ENCODE measurements around the gene COLEC12.
"Not testable (repeated sequence)": the region's sequence is repeated elsewhere in the genome, so short reads cannot be mapped to it uniquely, and the experiment has no call there.

COLEC12 gene

DNA sequence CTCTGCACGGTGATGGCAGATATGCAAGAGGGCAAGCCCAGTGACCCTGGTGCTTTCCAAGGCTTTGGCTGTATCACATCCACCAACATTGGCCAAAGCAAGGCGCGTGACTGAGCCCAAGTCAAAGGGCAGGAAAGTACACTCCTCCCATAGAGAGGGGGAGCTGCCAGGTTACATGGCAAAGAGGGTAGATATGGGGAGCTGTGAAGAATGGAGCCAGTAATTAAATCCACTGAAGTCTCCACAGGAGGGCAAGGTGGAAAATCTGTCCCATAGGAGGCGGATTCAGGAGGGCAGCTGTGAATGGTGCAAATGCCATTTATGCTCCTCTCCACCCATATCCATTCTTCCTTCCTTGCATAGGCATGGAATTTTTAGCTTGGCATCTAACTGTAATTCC, 188.1 kb downstream of the COLEC12 start:
- no peak for DNase-seq

DNA sequence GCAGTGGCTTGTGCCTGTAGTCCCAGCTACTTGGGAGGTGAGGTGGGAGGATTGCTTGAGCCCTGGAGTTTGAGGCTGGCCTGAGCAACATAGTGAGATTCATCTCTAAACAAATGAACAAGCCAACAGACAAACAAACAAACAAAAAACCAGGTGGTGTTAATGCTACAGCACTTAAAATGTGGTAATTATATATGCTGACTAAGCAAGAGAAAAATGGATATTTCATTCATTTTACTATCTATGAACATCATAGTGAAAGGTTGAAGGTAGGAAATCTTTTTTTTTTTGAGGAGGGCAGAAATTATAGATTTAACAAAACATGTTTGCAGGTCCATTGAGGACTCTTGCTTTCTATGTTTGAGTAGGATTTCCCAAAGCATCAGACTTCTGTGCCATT, 190.5 kb downstream of the COLEC12 start:
- no peak for DNase-seq

DNA sequence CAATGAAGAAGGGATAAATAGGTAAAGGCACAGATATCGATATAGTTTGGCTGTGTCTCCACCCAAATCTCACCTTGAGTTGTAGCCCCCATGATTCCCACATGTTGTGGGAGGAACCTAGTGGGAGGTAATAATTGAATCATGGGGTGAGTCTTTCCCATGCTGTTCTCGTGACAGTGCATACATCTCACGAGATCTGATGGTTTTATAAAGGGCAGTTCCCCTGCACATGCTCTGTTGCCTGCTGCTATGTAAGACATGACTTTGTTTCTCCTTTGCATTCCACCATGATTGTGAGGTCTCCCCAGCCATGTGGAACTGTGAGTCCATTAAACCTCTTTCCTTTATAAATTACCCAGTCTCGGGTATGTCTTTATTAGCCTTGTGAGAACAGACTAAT, 192.4 kb downstream of the COLEC12 start:
- not testable (repeated sequence) for DNase-seq

DNA sequence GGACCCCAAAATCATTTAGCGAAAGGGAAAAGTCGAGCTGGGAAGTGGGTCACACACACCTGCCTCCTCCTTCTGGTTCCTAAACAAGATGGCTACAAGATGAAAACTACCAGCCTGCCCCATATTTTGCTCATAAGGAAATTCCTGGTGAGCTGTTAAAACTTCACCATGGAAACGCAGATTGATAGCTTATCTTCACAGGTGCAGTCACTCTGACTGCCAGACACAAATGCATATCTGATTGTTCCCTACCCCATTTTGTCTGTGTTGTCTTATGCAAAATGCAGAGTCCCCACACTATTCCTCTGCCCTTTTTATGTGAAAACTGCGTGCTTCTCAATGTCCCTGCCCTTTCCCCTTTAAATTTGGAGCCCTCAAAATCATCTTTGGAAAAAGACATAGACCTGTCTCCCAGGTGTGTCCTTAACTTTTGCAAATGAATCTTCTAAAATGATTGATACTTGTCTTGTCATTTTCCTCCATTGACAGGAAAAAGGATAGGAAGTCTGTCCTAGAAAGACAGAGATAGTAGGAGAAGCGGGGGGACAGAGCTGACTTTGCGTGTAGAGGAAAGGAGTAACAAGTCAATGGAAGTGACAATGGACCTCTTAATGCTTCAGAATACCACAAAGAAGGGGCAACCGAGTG, 193.8 kb downstream of the COLEC12 start:
- DNase-seq: no peak

DNA sequence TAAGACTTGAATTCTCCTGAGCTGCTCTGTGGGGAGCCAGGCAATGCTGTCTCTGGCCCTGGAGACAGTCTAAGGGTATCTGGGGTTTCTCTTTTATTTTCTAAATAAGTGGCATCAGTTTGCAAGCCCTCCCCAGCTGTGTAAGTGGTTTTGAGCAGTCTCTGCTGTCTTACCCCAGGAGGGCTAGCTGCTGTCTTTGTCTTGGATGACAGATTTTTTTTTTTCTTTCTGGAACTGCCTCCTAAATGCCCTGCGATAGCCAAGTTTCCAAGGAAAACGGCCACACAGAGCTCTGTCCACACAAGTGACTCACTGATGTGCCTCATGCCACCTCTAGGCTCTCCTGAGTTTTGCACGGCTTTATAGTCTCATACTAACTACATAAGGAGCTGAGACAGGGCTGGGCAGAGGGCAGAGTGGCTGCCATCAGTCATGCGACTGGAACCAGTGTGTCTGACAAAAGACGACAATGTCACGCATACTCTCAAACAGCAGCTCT, 195.4 kb downstream of the COLEC12 start:
- DNase-seq: no peak

DNA sequence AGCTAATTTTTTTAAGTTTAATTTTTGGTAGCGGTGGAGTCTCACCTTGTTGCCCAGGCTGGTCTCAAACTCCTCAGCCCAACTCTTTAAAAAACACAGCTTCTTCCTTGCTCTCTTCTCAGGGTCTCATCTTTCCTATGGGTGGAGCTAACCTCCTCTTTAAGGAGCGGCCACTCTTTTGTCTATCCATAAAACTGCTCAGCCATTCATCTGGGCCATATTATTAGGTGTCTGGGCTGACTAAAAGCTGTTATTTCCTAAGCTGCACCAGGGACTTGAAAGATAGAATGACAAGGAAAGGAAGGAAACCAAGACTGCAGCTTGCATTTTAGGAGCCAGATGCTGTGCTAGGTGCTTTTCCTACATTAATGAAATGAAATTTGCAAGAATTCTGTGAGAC, 196.9 kb downstream of the COLEC12 start:
- DNase-seq: no peak

DNA sequence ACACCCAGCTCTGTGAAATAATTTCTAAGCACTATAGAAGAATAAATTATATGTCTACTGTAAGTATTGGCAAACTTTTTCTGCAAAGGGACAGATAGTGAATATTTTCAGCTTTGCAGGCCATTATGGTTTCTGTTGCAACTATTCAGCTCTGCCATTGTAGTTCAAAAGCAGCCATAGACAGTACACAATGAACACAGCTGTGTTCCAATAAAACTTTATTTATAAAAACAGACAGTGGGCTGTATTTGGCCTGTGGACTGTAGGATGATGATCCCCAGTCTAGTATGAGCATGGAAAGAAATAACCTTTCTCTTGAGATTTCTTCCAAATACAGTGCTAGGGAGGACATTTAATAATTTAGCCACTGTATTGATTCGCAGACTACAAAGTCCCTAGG, 197.5 kb downstream of the COLEC12 start:
- no peak for DNase-seq

DNA sequence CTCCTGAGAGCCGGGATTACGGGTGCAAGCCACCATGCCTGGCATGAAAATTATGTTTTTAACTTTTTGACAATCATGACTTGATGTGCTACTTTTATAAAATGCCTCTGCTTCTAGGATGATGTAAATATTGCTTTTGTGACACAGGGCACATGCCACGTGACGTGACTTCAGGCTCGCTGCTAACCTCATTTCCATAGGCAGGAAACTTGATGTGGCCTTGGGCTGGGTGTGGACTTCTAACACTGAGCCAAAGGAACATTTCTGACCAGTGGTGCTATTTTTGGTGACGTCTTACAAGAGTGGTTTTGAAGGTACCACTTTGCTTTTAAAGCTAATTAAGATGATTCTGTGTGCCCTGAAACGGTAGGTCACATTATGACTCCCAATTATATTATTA, 198.4 kb downstream of the COLEC12 start:
- DNase-seq: no peak

DNA sequence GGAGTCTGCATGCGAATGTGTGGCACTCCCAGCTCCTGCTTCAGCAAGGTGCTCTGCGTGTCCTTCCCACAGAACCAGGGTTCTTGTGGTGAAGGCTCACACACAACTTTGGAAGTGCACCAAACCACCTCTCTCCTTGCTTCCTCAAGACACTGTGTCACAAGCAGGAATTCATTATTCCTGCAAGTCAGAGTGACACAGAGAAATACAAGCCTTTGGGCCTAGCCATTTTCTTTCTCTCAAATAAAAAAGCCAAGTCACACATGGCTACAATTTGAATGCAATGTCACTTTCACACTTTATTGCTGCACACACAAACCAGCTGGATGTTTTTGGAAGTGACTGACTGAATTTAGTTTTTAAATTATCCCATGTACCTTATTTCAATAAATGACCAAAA, 202.6 kb downstream of the COLEC12 start:
- peak; percentile 55 for DNase-seq

DNA sequence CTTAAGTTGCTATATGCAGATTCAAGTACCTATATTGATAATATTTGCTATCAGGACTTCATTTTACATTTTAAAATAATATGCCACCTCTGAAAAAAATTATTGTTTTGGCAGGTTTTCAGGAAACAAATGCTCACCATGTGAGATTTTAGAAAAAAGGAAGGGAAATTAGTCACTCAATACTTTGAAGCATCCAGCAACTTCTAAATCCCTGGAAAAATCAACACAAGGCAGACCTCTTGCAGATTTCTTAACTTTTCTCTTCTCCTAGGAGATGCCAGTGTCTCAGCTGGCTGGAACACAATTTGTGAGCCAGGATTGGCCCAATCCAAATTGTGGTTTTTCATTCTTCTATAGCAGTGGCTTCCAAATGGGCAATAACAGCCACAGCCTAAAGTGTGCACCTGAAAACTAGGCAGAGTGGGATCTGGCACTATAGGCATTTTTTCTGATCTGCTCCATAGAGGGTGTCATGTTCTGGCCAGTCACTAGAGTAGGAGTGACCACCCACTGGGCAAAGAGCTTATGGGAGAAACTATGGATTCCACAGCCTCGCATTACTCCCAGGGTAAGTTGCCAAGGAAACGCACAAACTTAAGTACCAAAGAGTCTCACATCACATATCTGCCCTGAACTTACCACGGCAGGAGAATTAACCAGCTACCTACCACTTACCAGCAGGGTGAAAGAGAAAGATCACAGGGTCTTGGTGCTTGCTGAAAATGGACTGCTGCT, 204.6 kb downstream of the COLEC12 start:
- peak; percentile 46 for DNase-seq

DNA sequence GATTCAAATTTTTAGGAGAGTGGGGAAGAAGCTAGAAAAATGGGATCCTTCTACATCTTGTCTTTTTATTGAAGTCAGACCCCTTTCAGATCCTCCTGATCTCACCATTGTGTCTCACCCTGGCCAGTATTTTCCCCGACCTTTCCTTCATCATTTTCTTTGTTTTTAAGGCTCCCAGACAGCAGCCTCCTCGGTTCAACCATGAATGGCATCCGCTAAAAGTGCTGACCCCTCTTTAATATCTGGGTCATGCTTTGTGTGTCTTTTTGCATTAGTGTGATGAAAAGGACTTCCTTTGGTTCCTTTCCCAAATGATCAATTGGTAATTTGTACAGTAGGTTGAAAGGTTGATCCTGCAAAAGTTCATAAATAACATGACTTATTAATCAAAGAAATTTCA, 205.9 kb downstream of the COLEC12 start:
- no peak for DNase-seq

DNA sequence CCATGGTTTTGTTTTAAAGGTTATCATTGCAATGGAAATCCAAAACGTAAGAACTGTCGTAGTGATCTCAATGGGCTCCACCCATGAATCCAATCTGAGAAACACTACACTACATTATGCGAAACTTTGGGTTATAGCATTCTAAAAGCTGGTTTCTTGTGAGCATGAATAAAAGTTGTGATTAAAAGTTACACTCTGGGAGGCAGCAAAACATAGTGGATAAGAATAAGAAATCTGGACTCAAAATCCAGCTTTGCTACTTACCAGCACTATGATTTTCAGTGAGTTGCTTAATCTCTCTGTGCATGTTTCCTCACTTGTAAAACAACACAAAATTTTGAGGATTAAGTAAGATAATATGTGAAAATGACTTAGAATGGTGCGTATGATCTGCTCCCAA, 207.0 kb downstream of the COLEC12 start:
- peak; percentile 32 for DNase-seq

DNA sequence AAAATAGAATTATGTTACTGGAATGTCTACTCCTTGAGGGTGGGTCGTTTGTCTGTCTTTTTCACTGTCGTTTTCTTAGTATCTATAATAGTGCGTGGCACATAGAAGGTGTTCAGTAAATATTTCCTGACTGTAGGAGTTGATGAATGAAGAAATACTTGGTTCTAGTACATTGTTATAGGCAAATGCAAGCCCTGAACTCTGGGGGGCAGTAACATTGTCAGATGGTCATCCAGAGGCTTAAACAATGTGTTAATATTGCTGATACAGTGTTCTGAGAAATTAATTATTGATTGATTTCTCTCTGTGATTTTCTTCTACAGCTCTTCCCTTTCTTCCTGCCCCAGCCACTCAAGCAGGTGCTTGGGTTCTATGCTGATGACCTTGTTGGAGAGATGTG, 208.2 kb downstream of the COLEC12 start:
- DNase-seq: no peak

DNA sequence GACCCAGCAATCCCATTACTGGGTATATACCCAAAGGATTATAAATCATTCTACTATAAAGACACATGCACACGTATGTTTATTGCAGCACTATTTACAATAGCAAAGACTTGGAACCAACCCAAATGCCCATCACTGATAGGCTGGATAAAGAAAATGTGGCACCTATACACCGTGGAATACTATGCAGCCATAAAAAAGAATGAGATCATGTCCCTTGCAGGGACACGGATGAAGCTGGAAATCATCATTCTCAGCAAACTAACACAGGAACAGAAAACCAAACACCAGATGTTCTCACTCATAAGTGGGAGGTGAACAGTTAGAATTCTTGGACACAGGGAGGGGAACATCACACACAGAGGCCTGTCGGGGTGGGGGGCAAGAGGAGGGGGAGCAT, 210.5 kb downstream of the COLEC12 start:
- DNase-seq: not testable (repeated sequence)

DNA sequence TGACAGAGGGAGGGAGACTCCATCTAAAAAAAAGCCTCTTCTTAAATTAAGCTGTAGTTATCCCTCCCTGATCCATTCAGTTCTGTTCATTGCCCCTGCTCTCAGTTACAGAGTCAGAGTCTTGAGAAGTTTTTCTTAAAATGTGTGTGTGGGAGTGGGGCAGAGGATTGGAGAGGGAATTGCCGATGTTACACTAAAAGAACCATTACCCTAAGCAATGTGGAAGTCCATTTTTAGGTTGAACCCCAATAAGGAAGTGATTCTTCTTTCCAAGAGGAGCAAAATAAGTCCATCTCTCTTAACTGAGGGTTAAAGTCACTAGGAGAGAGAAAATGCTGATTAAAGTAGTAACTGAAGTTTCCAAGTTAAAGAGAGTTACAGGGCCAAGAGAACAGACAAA, 211.5 kb downstream of the COLEC12 start:
- DNase-seq: no peak

DNA sequence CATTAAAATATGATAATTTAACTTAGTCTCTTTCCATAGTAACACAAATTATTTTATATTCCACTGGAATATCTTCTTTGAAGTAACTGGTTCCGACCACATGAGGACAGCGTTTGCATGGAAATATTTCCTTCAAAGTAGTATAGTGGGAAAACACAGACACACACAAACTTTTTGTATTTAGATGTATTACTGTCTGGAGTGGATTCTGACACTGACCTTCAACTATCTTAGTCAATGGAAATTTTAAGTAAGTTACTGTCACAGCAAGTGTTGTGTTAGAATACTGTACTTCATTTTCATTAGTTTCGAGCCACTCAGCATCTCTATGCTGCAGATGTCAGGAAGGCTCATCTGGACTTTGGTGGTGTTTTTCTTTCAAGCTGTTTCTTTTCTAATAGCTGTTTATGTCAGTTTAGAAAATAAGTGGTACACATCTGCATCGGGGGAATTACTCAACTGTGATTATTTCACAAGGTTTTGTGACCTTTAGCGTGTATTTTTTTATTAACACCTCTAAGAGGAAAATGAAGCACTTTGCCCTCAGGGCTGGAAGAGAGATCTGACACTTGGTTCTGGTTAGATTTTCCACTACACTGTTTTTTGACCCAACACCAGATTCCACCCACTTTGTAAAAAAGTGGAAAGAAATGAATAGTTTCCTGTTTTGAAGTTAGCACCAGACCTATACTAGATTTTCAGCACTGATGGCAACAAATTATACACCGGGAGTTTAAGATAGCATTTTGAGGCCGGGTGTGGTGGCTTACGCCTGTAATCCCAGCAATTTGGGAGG, 213.8 kb downstream of the COLEC12 start:
- DNase-seq: peak; percentile 50

DNA sequence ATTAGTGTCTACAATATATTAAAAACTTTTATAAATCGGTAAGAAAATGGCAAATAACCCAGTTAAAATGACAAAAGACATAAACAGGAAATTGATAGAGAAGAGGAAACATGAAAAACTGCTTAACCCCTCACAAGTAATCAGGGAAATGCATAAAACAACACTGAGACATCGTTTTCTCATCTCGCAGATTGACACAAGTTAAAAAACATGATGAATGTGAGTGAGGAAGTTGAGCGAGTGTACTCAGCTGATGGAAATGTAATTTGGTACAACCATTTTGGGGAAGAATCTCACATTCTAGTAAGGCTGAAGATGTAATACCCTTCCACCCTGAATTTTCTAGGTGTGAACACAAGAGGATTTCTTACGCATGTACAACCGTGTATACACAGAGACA, 214.7 kb downstream of the COLEC12 start:
- no peak for DNase-seq

DNA sequence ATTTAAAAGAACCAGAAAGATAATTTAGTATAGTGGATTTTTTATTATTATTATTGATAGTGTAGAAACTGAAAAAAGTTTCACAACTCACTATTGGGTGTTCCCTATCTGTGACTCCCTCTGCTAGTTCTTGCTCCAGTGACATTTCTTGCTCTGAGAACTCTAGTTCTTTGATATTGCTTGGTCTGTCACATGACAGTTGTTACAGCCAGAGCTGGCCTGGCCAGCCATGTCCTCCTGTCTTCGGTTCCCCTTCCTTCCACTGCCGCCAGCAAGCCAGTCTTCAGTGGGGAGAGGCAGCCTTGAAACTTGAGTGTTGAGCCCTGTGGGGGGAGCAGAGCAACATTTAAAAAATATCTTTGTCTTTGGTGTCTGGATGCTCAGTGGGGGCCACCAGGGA, 225.0 kb downstream of the COLEC12 start:
- DNase-seq: no peak

DNA sequence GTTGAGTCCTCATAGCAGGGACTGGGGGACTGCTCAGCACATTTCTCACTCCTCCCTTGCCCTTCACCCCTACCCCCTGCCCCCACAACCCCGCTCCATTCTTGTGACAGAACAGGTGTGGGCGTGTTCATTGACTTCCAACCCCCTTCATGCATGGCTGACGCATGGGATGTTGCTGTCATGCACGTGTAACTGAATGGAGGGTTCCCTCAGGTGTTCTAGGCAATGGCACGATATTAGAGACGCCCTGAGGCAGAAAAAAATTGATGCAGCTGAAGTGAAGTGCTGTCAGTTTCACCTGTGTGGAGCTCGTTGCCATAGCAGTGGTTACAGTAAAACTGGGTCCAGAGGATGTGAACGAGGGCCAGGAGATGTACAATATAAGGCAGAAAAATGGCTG, 226.2 kb downstream of the COLEC12 start:
- no peak for DNase-seq

DNA sequence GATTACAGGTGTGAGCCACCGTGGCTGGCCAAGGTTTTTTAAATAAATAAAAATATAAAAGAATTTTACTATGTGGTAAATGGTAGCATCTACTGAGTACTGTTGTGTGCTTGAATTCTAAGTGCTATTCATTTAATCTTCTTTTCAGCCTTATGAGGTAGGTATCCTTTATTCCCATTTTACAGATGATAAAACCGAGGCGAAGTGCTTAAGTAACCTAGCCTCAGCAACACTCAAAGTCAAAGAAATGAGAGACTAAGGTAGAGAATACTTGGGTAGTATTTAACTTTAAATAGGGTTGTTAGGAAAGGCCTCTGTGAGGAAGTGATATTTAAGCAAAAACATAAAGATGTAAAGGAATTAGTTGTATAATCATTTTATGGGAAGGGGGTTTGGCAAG, 227.0 kb downstream of the COLEC12 start:
- DNase-seq: no peak

DNA sequence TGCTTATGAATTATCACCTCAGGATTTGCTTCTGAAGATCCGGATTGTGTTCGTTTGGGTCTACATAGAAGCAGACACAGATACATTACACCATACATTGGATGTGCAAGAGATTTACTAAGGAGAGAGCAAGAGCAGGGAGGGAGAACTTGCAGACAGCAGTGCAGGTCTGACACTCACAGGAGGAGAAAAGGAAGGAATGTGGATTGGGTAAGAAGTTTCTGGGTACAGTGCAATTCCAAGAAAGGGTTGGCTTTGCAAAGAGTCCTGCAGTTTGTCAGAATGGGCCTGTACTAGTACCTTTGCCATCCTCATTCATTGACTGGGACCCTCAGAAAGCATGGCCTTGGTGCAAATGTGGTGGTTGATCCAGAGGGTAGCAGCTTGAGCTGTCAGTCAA, 227.9 kb downstream of the COLEC12 start:
- no peak for DNase-seq

DNA sequence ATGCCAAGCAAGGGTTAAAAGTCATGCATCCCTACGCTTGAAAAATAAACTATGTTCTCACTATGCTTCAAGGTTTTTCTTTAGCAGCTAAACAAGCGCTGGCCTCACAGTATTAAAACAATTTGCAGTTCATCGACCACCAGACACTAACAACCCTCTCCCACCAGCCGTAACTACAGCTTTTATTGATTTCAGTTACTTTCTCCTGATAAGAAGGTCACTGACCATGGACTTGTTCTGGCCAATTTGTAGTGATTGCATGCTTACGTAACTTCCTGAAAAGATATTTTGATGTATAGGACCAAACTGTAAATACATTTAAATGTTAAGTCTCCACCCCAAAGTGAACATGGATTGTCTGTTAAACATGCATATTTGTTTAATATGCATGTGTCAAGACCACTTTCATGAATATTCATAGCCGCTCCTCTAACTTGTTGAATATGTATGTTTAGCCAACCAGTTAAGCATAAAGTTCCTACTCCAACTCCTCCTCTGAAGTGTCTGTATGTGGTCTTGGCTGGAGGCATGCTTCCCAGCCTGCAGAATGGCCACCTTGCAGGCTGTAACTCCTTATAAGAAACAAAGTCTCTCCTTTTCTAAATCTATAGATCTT, 230.9 kb downstream of the COLEC12 start:
- DNase-seq: no peak
